Brain microvascular endothelial cell (primary cell): ENCODE data around the gene CENPM.

Experiments
- DNase-seq: peaks from one replicate; pipeline ENCODE4 v3.0.0-alpha.2; 2020
- H3K27ac ChIP-seq: fragments of 250-450 bp; sonication (Bioruptor Pico); 2 replicates; pipeline ENCODE4 v1.5.1; 2020; ENCODE audit warnings: mild to moderate bottlenecking, moderate library complexity
- H3K27me3 ChIP-seq: fragments of 250-450 bp; sonication (Bioruptor Pico); replicated peaks from 2 replicates; pipeline ENCODE4 v1.5.1; 2020; ENCODE audit warnings: mild to moderate bottlenecking
- H3K36me3 ChIP-seq: fragments of 250-450 bp; sonication (Bioruptor Pico); replicated peaks from 2 replicates; pipeline ENCODE4 v1.5.1; 2020; ENCODE audit warnings: mild to moderate bottlenecking
- H3K4me3 ChIP-seq: 2 replicates; pipeline ENCODE4 v1.5.1; 2011; ENCODE audit warnings: low read depth, mild to moderate bottlenecking, control low read depth, low read length, moderate library complexity
- CTCF ChIP-seq: IDR thresholded peaks from 2 replicates; pipeline ENCODE4 v1.5.1; 2011; ENCODE audit warnings: low read depth, mild to moderate bottlenecking, moderate library complexity, low read length, control low read depth, inconsistent platforms; ENCODE audit errors: missing control alignments
- in situ Hi-C: cut with HindIII; loops from 2 replicates; pipeline ENCODE4 v1.10.0; 2017; ENCODE audit warnings: low sequenced_read_pairs, low pct_ligation_motif_present

Gene CENPM

GRCh38 chr22:41931701-41932269 is 15.2 kb downstream of the CENPM start:
- H3K4me3 ChIP-seq = no peak overlapping the region
- no peak for DNase-seq
- H3K27ac ChIP-seq = no peak overlapping the region
- H3K27me3 ChIP-seq = no peaks in the 10 kb centered on the region
- TF ChIP-seq CTCF = no peak
- in situ Hi-C loops = no loop called here
- no peaks in the 10 kb centered on the region for H3K36me3 ChIP-seq

- Histone ChIP-seq H3K36me3 (no peaks in the 10 kb centered on the region), H3K4me3 (no peak overlapping the region), H3K27ac (no peak overlapping the region), H3K27me3 (peaks cover 7% of the 10 kb centered on the region)
- TF ChIP-seq CTCF = no peak
- no peak for DNase-seq
- in situ Hi-C loops = no loop called here
These were observed 17.5 kb downstream of the CENPM start for GRCh38 chr22:41929418-41929810.

- no peak for DNase-seq
- no peak for TF ChIP-seq CTCF
- Histone ChIP-seq H3K4me3 (no peak overlapping the region), H3K27me3 (peaks cover 7% of the 10 kb centered on the region), H3K36me3 (no peaks in the 10 kb centered on the region), H3K27ac (no peak overlapping the region)
- in situ Hi-C loops = no loop called here
These were observed 18.1 kb downstream of the CENPM start for GRCh38 chr22:41928593-41929417.

GRCh38 chr22:41927813-41928212 is 19.1 kb downstream of the CENPM start:
- H3K36me3 ChIP-seq = no peaks in the 10 kb centered on the region
- H3K27ac ChIP-seq = no peak overlapping the region
- peaks cover 7% of the 10 kb centered on the region for H3K27me3 ChIP-seq
- no peak for DNase-seq
- in situ Hi-C loops = no loop called here
- no peak overlapping the region for H3K4me3 ChIP-seq
- no peak for TF ChIP-seq CTCF

- peaks cover 7% of the 10 kb centered on the region for H3K27me3 ChIP-seq
- no peaks in the 10 kb centered on the region for H3K36me3 ChIP-seq
- peak; percentile 58 for TF ChIP-seq CTCF
- no peak overlapping the region for H3K4me3 ChIP-seq
- in situ Hi-C loops = no loop called here
- no peak overlapping the region for H3K27ac ChIP-seq
- DNase-seq = no peak
These were observed 21.0 kb downstream of the CENPM start for GRCh38 chr22:41925783-41926460.
